GM06990 (cell line): ENCODE measurements around the gene TRAF1.
A peak's percentile ranks its signal among the peaks of the same experiment; 100 is the strongest.

Experiments
- DNase-seq: peaks from one replicate; pipeline ENCODE4 v3.0.0-alpha.2; 2011; ENCODE audit not compliant: insufficient read length; ENCODE audit errors: extremely low read depth
- H3K27me3 ChIP-seq: replicated peaks from 2 replicates; pipeline ENCODE4 v1.6.0; 2011; ENCODE audit warnings: low read length; ENCODE audit not compliant: control insufficient read depth, insufficient read depth
- H3K36me3 ChIP-seq: 2 replicates; pipeline ENCODE4 v1.5.1; 2011; ENCODE audit warnings: low read length; ENCODE audit not compliant: control insufficient read depth, insufficient read depth
- H3K4me3 ChIP-seq: replicated peaks from 2 replicates; pipeline ENCODE4 v1.5.1; 2011; ENCODE audit warnings: low read depth, mild to moderate bottlenecking, control low read depth, low read length
- CTCF ChIP-seq: IDR thresholded peaks from 2 replicates; pipeline ENCODE4 v1.5.1; 2011; ENCODE audit warnings: low read length, control low read depth, mild to moderate bottlenecking, inconsistent platforms; ENCODE audit not compliant: insufficient read depth, poor library complexity, severe bottlenecking

The TRAF1 gene

GRCh38 chr9:120935383-120935857 lies 8.8 kb upstream of the TRAF1 start:
- H3K4me3 ChIP-seq = no peak overlapping the region
- H3K27me3 ChIP-seq = no peaks in the 10 kb centered on the region
- no peaks in the 10 kb centered on the region for H3K36me3 ChIP-seq
- peak; percentile 59 for DNase-seq
- TF ChIP-seq CTCF = no peak

GRCh38 chr9:120934281-120934680 lies 7.7 kb upstream of the TRAF1 start:
- Histone ChIP-seq H3K36me3 (no peaks in the 10 kb centered on the region), H3K4me3 (no peak overlapping the region), H3K27me3 (no peaks in the 10 kb centered on the region)
- DNase-seq = no peak
- TF ChIP-seq CTCF = no peak

GRCh38 chr9:120933310-120934055 lies 6.9 kb upstream of the TRAF1 start:
- DNase-seq = no peak
- no peak overlapping the region for H3K4me3 ChIP-seq
- no peaks in the 10 kb centered on the region for H3K36me3 ChIP-seq
- no peaks in the 10 kb centered on the region for H3K27me3 ChIP-seq
- TF ChIP-seq CTCF = no peak

GRCh38 chr9:120932086-120932823 lies 5.7 kb upstream of the TRAF1 start:
- H3K4me3 ChIP-seq = peak overlapping the region; percentile 29; the same call in 1 of the 2 replicates
- H3K36me3 ChIP-seq = no peaks in the 10 kb centered on the region
- DNase-seq = peak; percentile 59
- no peaks in the 10 kb centered on the region for H3K27me3 ChIP-seq
- no peak for TF ChIP-seq CTCF

- no peak for TF ChIP-seq CTCF
- no peaks in the 10 kb centered on the region for H3K36me3 ChIP-seq
- DNase-seq = peak; percentile 81
- H3K4me3 ChIP-seq = peak overlapping the region; percentile 29; the same call in 1 of the 2 replicates
- H3K27me3 ChIP-seq = no peaks in the 10 kb centered on the region
These were observed 4.9 kb upstream of the TRAF1 start for GRCh38 chr9:120931231-120932085.
